ENCODE data around the gene NCKAP5.

The NCKAP5 gene

DNA sequence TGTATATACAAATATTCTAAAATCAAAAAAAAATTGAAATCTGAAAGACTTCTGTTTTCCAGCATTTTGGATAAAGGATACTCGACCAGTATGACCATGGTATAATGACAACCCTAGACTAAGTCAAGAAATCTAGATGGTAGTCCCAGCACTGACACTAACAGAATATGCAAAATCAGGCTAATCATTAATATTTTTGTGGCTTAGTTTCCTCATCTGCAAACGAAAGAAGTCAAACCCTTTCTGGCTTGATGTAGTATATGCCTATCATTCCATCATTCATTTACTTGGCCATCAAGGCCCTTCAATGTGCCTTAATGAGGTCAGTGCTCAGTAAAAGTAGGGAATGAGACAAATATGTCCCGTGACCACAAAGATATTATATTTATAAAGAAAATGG is 83.5 kb downstream of the NCKAP5 start:
- no peaks in the 10 kb centered on the region for H3K9me3 ChIP-seq (ENCODE audit: insufficient read depth, low read depth, low read length)
- H3K4me1 ChIP-seq (ENCODE audit: control insufficient read depth in 1 of 2, insufficient read depth in 2 of 2, low read length in 2 of 2): no peaks in the 10 kb centered on the region
- DNase-seq: no peak
- H4K8ac ChIP-seq (ENCODE audit: low read depth, low read length): no peak overlapping the region
- H3K79me2 ChIP-seq (ENCODE audit: control insufficient read depth, insufficient read depth, low read length, poor library complexity): no peaks in the 10 kb centered on the region
- H3K4ac ChIP-seq (ENCODE audit: low read depth, low read length): no peak overlapping the region
- no peak overlapping the region for H2BK5ac ChIP-seq (ENCODE audit: low read depth, low read length, poor library complexity)
- WGBS (ENCODE audit: extremely low coverage, insufficient coverage, insufficient read length): no CpG with 5 or more reads among the region's 3 CpGs
- H3K14ac ChIP-seq (ENCODE audit: low read length): no peak overlapping the region
- H4K91ac ChIP-seq (ENCODE audit: low read depth, low read length): no peak overlapping the region
- no peaks in the 10 kb centered on the region for H3K27me3 ChIP-seq (ENCODE audit: insufficient read depth, low read length)
- no peak overlapping the region for H2BK120ac ChIP-seq (ENCODE audit: insufficient read depth, low read length, poor library complexity)
- no peak overlapping the region for H3K4me3 ChIP-seq (ENCODE audit: low read depth, low read length)
- H2AK5ac ChIP-seq (ENCODE audit: low read length): no peak overlapping the region
- no peak overlapping the region for H3K23ac ChIP-seq (ENCODE audit: low read length)
- H3K79me1 ChIP-seq (ENCODE audit: low read length): no peaks in the 10 kb centered on the region
- H2AFZ ChIP-seq (ENCODE audit: insufficient read depth, low read length, poor library complexity): no peak overlapping the region
- H3K36me3 ChIP-seq (ENCODE audit: control insufficient read depth in 1 of 2, insufficient read depth in 2 of 2, low read length in 2 of 2): no peaks in the 10 kb centered on the region
- no peak overlapping the region for H3K4me2 ChIP-seq (ENCODE audit: low read length)
- no peak overlapping the region for H2BK12ac ChIP-seq (ENCODE audit: low read length)
- H3K27ac ChIP-seq (ENCODE audit: low read depth, low read length): no peak overlapping the region
- H3K9ac ChIP-seq (ENCODE audit: low read length): no peak overlapping the region
- no peak overlapping the region for H4K12ac ChIP-seq (ENCODE audit: low read depth, low read length)
- no peak overlapping the region for H3K18ac ChIP-seq (ENCODE audit: low read length)

DNA sequence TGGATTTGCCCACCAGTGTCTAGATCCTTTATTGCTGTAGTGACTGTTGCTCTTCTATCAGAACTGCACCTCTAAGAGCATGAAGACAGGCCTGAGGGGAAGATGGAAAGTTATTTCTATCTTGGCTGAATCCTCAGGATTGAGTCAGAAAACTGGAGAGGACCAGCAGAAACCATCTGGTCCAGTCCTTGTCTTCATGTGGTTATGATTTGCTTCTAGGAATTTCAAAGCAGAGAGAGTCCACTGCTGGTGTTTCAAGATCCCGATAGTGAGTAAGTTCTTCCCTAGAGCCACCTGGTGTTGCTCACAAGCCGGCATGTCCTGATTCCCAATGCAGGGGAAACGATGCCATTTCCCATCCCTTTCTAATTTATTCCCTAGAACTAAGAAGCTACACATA is 84.2 kb downstream of the NCKAP5 start:
- Histone ChIP-seq H3K4me3 (ENCODE audit: low read depth, low read length) (no peak overlapping the region), H2BK120ac (ENCODE audit: insufficient read depth, low read length, poor library complexity) (no peak overlapping the region), H4K12ac (ENCODE audit: low read depth, low read length) (no peak overlapping the region), H2BK5ac (ENCODE audit: low read depth, low read length, poor library complexity) (no peak overlapping the region), H2BK12ac (ENCODE audit: low read length) (no peak overlapping the region), H4K8ac (ENCODE audit: low read depth, low read length) (no peak overlapping the region), H3K9ac (ENCODE audit: low read length) (no peak overlapping the region), H4K91ac (ENCODE audit: low read depth, low read length) (no peak overlapping the region), H3K14ac (ENCODE audit: low read length) (no peak overlapping the region), H3K23ac (ENCODE audit: low read length) (no peak overlapping the region), H3K79me1 (ENCODE audit: low read length) (no peaks in the 10 kb centered on the region), H3K4me1 (ENCODE audit: control insufficient read depth in 1 of 2, insufficient read depth in 2 of 2, low read length in 2 of 2) (no peaks in the 10 kb centered on the region), H3K36me3 (ENCODE audit: control insufficient read depth in 1 of 2, insufficient read depth in 2 of 2, low read length in 2 of 2) (no peaks in the 10 kb centered on the region), H3K79me2 (ENCODE audit: control insufficient read depth, insufficient read depth, low read length, poor library complexity) (no peaks in the 10 kb centered on the region), H3K4me2 (ENCODE audit: low read length) (no peak overlapping the region), H3K9me3 (ENCODE audit: insufficient read depth, low read depth, low read length) (no peaks in the 10 kb centered on the region), H2AFZ (ENCODE audit: insufficient read depth, low read length, poor library complexity) (no peak overlapping the region), H3K4ac (ENCODE audit: low read depth, low read length) (no peak overlapping the region), H2AK5ac (ENCODE audit: low read length) (no peak overlapping the region), H3K27me3 (ENCODE audit: insufficient read depth, low read length) (no peaks in the 10 kb centered on the region), H3K18ac (ENCODE audit: low read length) (no peak overlapping the region), H3K27ac (ENCODE audit: low read depth, low read length) (no peak overlapping the region)
- no peak for DNase-seq
- no CpG with 5 or more reads among the region's 3 CpGs for WGBS (ENCODE audit: extremely low coverage, insufficient coverage, insufficient read length)

DNA sequence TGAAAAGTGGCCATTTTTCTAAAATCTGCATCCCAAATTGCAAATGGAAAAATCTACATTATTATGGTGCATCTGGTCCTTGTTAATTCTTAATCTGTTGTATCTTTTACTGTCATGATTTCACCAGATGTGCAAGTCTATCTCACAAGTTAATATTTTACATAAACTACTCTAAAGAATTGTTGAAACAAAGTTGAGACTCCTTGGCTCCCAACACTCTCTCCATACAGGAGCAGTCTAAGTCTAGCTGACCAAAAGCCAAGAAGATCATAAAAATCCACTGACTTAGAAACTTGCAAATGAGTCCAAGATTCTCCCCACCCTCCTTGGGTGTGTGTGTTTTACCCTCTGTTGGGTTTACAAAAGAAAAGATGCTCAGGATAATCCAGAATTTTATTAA is 85.1 kb downstream of the NCKAP5 start:
- Histone ChIP-seq H2BK5ac (ENCODE audit: low read depth, low read length, poor library complexity) (no peak overlapping the region), H4K12ac (ENCODE audit: low read depth, low read length) (no peak overlapping the region), H2AFZ (ENCODE audit: insufficient read depth, low read length, poor library complexity) (no peak overlapping the region), H3K9ac (ENCODE audit: low read length) (no peak overlapping the region), H3K23ac (ENCODE audit: low read length) (no peak overlapping the region), H4K91ac (ENCODE audit: low read depth, low read length) (no peak overlapping the region), H2BK120ac (ENCODE audit: insufficient read depth, low read length, poor library complexity) (no peak overlapping the region), H2AK5ac (ENCODE audit: low read length) (no peak overlapping the region), H3K27ac (ENCODE audit: low read depth, low read length) (no peak overlapping the region), H3K9me3 (ENCODE audit: insufficient read depth, low read depth, low read length) (no peaks in the 10 kb centered on the region), H3K18ac (ENCODE audit: low read length) (no peak overlapping the region), H3K14ac (ENCODE audit: low read length) (no peak overlapping the region), H2BK12ac (ENCODE audit: low read length) (no peak overlapping the region), H3K79me2 (ENCODE audit: control insufficient read depth, insufficient read depth, low read length, poor library complexity) (no peaks in the 10 kb centered on the region), H3K4me1 (ENCODE audit: control insufficient read depth in 1 of 2, insufficient read depth in 2 of 2, low read length in 2 of 2) (no peaks in the 10 kb centered on the region), H3K4me3 (ENCODE audit: low read depth, low read length) (no peak overlapping the region), H3K4ac (ENCODE audit: low read depth, low read length) (no peak overlapping the region), H3K27me3 (ENCODE audit: insufficient read depth, low read length) (no peaks in the 10 kb centered on the region), H3K79me1 (ENCODE audit: low read length) (no peaks in the 10 kb centered on the region), H4K8ac (ENCODE audit: low read depth, low read length) (no peak overlapping the region), H3K4me2 (ENCODE audit: low read length) (no peak overlapping the region), H3K36me3 (ENCODE audit: control insufficient read depth in 1 of 2, insufficient read depth in 2 of 2, low read length in 2 of 2) (no peaks in the 10 kb centered on the region)
- no peak for DNase-seq

DNA sequence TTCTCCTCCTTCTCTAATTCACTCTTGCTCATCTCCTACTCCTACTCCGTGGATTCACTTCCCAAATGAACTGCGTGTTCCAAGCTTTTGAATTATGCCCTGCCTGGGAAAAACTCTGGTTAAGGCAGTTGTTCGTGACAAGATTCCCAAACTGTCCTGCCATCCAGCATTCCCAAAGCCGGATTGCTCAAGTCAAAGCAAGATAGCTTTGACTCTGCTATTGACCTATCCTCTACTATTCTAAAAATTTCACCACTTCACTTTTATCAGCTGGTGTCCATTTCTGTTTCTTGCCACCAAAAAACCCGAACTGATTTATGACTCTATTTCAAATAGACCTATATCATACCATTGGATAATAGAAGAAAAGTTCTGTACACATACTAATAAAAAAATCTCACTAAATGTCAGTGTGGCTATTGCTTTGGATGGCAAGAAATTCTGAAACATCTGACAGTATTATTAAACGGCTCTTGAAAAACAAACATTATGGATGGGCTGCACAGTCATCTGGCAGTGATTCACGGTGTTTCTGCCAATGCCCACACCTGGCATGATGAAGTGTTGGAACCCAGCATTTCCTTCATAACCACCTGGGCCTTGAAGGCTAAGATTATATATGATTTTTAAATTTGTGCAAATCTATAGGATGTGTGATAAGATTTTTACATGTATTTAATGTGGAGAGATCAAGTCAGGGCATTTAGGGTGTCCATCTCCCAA is 87.4 kb downstream of the NCKAP5 start:
- H3K4me1 ChIP-seq (ENCODE audit: control insufficient read depth in 1 of 2, insufficient read depth in 2 of 2, low read length in 2 of 2): no peaks in the 10 kb centered on the region
- H3K9me3 ChIP-seq (ENCODE audit: insufficient read depth, low read depth, low read length): no peaks in the 10 kb centered on the region
- H2AFZ ChIP-seq (ENCODE audit: insufficient read depth, low read length, poor library complexity): no peak overlapping the region
- H3K36me3 ChIP-seq (ENCODE audit: control insufficient read depth in 1 of 2, insufficient read depth in 2 of 2, low read length in 2 of 2): no peaks in the 10 kb centered on the region
- H3K4me3 ChIP-seq (ENCODE audit: low read depth, low read length): no peak overlapping the region
- H3K23ac ChIP-seq (ENCODE audit: low read length): no peak overlapping the region
- H2BK12ac ChIP-seq (ENCODE audit: low read length): no peak overlapping the region
- H2AK5ac ChIP-seq (ENCODE audit: low read length): no peak overlapping the region
- no CpG with 5 or more reads among the region's 7 CpGs for WGBS (ENCODE audit: extremely low coverage, insufficient coverage, insufficient read length)
- DNase-seq: peak in 1 of 2 donors; percentile 48
- no peak overlapping the region for H3K18ac ChIP-seq (ENCODE audit: low read length)
- no peak overlapping the region for H4K12ac ChIP-seq (ENCODE audit: low read depth, low read length)
- no peak overlapping the region for H3K4ac ChIP-seq (ENCODE audit: low read depth, low read length)
- no peak overlapping the region for H4K91ac ChIP-seq (ENCODE audit: low read depth, low read length)
- no peak overlapping the region for H4K8ac ChIP-seq (ENCODE audit: low read depth, low read length)
- H3K79me2 ChIP-seq (ENCODE audit: control insufficient read depth, insufficient read depth, low read length, poor library complexity): no peaks in the 10 kb centered on the region
- H3K14ac ChIP-seq (ENCODE audit: low read length): no peak overlapping the region
- H3K79me1 ChIP-seq (ENCODE audit: low read length): no peaks in the 10 kb centered on the region
- H3K9ac ChIP-seq (ENCODE audit: low read length): no peak overlapping the region
- no peak overlapping the region for H3K27ac ChIP-seq (ENCODE audit: low read depth, low read length)
- H3K4me2 ChIP-seq (ENCODE audit: low read length): no peak overlapping the region
- no peak overlapping the region for H2BK120ac ChIP-seq (ENCODE audit: insufficient read depth, low read length, poor library complexity)
- no peaks in the 10 kb centered on the region for H3K27me3 ChIP-seq (ENCODE audit: insufficient read depth, low read length)
- H2BK5ac ChIP-seq (ENCODE audit: low read depth, low read length, poor library complexity): no peak overlapping the region
